HG02623 (cell line): ENCODE measurements around the gene C14orf132.
"Not testable (repeated sequence)": the region's sequence is repeated elsewhere in the genome, so short reads cannot be mapped to it uniquely, and the experiment has no call there.

Experiments
- ATAC-seq: cut with Tn5 transposase; IDR thresholded peaks from one replicate; pipeline ENCODE4 v1.9.1; 2021; ENCODE audit warnings: moderate library complexity; ENCODE audit not compliant: unreplicated experiment

Gene C14orf132

DNA sequence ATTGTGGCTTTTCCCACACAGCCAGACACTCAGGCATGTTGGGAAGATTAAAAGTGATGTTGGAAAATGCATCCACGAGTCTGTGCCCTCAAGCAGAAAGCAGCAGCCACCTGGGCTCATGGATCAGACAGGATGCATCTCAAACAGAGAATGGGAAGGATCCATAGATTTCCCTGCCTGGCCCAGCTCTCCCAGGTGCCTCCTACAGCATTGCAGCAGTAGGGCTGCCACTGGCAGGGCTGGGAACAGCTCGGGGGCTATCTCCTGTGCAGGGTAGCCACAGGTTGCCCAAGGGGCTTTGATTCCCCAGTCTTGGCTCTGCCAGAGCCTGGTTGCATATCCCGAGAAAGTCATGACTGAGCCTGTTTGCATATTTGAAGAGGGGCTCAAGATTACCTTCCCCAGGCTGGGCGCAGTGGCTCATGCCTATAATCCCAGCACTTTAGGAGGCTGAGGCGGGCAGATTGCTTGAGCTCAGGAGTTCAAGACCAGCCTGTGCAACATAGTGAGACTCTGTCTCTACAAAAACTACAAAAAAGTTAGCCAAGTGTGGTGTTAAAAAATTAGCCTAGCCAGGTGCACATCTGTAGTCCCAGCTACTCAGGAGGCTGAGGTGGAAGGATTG lies 19.5 kb downstream of the C14orf132 start:
- no peak for ATAC-seq

DNA sequence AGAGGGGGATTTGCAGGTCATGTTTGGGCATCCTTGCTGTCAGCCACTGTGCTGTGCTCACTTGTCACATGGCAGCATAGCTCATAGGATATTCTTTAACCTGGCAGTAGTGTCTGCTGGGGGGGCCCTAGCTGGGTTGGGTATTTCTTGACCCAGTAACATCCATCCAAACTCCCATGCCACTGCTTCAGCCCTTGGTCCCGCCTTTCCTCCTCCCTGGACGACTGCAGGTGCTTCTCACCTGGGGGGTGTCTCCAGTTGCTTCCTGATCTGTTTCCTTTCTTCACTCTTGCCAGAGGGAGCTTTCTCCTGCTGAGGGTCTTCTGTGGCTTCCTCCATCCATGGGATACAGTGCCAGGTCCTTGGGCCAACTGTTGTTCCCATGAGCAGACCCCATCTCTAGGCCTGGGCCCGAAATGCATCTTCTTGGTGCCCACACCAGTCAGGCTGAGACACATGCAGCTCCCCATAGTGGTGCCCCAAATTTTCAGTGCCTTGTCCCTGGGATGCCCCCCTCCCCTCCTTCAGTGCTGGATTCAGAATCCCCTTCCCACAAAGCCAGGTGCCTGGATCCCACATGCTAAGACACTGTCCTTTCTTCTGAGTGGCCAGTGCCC lies 20.5 kb downstream of the C14orf132 start:
- ATAC-seq = no peak

DNA sequence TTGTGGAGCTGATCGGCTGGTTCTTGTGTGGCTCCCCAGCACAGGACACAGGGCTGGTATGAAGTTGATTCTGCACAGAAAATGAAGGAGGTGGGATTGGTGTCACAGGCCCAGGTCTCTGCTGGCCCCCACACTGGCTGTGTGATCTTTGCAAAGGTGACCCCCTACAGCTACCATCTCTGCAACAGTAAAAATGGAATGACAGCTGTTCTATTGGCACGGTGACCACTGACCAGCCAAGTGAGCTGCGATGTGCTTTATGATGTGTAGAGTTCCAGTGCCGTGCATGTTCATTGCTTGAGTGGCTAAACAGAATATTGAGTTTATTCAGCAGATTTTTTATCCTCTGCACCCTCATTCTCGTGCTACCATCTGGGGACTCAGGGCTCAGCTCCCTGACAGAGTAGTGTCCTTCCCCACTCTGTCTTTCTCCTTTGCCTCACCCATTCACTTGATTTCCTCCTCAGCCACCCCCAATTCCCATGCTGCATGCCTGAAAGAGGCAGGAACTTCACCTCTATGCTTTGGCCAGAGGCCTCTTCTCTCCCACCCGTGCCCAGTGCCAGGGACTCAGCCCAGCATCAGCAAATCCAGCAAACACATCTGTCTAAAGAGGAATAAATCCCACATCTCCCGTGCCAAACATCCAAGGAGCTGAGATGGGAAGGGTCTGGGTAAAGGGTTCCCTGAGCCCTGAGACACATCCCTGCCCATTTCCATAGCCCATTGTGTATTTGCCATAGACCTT lies 21.2 kb downstream of the C14orf132 start:
- no peak for ATAC-seq

DNA sequence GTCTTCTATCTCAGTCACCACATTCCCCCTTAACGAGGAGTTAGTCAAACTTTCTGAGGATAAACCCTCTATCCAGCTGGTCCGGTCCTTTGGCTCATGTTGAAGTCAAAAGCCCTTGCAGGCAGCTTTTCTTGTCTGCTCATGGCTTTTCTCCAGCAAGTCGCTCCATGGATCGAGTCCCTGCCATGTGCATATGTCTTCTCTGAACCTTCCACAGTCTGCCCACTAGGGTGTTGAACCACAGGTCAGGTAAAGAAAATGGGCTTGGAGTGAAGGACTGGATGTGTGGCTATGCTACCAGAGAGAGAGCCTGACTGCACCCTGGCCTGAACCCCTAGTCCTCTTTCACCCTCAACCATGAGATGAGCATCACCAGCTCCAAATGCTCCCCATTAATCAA lies 22.8 kb downstream of the C14orf132 start:
- no peak for ATAC-seq

DNA sequence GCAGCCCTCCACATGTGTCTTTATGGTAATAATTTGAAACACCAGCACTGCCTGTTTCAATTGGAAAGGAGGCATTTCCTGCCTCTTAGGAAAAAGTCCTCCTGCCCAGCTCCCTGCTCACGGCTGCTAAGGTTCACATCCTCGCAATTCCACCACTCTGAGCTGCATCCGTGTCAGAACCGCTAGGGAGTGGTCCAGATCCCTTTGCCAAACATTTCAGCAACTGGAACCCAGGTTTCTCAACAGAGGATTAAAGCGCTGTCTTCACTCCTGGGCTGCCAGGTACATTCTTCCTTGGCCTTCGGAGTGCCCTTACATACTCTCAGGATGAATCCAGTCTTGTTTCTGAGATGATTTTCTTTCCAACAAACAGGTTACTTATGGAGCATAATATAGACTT lies 23.3 kb downstream of the C14orf132 start:
- no peak for ATAC-seq

DNA sequence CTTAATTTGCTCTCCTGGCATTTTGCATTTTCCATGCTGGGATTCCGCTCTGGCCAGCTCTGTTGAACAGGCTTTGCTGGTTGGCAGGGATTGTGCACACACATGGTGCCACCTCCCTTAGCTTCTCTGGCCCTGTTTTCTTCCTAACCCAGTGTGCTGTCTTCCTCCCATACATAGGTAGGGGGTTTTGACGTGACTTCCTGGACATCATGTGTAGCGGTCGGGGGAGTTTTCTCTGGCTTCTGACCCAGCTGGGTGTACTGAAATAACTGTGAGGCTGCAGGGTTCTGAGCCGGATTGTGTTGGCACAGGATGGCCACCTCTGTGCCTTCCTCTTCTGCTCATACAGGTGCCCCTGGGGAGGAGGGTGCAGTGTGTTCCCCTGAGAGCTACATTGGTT lies 25.7 kb downstream of the C14orf132 start:
- no peak for ATAC-seq

DNA sequence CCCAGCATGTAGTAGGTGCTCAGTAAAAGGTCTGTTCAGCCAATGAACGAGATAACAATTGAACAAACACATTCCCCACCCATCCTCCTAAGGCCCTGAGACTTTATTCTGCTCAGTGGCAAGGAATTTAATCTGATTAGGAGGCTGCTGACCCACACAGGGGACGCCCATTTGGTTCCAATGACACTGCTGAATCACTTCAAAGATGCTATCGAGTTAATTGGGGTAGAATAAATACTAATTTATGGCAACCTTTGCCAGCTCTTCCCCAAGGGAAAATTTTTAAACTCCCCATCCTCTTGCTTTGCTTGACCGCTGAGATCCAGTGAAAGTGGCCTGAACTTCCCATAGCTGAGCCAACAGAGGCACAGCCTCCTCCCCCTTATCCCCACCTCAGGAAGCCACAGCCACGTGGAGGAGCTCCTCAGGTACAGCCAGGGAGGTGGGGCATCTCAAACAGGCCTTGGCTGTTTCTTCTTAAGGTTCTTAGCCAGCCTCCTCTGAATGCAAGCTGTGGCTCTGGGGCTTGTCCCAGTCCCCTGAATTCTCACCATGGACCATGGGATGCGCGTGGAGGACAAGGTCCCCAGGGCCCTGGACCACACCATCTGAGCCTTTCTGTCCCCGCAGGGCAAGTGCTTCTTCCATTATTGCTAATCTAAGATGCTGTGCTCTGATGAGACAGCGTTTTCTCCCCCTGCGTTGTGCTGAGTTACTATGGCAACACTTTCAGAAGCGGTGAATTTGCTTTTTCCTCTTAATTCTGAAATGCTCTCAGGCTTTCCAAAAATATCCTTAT lies 26.7 kb downstream of the C14orf132 start:
- ATAC-seq = no peak

DNA sequence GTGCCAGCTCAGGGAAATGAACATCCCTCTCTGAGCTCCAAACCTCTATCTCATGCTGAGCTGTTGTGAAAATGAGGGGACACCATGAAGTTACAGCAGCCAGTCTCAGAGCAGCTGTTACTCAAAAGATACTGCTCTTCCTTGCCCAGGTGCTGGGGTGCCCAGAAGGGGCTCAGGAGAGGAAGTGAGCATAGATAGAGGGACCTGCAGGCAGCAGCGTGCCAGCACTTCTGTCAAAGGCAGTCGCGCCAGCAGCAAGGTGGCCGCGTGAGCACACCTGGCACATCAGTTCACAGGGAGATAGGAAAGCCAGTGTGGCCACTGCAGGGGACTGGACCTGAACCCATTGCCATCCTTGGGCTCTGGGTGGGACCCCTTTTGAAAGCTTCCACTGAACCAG lies 27.8 kb downstream of the C14orf132 start:
- ATAC-seq = no peak

DNA sequence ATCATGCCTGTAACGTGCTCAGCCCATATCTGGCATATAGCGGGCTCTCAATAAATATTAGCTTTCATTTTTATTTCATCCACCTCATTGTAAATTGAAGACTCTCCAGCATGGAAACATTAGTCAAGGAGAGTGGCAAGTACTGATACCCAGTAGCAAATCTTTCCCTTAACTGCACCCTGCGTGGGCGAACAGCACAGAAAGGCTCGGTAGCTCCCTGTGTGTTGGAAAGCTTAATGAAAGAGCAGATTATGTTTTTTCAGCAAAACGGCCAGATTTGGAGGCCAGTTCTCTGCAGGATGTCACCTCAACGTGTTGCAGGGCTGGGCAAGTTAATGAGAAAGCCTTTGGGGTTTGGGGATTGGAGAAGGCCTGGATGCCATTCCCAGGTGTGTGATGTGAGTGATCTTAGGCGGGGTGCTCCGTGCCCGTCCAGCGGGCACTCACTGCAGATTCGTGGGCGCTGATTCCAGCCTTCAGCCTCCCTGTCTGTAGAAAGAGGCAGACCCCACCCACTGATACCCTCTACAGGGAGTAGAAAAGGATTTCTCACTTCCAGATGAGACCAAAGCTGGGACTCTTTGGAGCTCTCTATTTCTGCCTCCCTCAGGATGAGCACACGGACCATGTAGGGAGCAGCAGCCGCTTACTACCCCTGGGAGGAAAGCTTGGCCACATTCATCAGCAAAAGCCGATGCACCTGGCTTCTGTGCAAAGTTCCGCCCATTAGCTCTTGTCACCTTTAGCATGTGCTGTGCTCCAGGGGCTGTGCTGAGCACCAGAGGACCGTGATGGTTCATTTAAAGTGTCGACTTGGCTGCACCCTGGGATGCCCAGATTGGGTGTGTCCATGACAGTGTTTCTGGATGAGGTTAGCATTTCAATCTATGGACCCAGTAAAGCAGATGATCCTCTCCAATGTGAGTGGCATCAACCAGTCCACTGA lies 29.1 kb downstream of the C14orf132 start:
- ATAC-seq = no peak

DNA sequence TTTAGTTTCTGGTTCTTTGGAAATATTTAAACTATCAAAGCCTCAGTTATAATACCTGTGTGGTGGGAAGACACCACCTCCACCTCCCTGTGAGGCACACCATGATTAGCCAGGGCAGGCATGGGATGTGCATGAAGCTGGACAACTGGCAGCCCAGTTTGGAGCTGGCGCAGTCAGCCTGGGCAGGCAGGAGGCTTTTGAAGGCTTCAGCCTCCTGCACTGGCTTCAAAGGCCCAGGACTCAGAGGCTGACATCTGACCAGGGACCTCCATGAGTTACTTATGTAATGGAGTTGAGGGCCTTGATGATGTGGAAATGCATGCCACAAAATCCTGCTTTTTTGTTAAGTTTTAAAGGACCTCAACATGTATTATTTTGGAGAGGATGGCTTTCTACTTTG lies 30.3 kb downstream of the C14orf132 start:
- ATAC-seq = no peak

DNA sequence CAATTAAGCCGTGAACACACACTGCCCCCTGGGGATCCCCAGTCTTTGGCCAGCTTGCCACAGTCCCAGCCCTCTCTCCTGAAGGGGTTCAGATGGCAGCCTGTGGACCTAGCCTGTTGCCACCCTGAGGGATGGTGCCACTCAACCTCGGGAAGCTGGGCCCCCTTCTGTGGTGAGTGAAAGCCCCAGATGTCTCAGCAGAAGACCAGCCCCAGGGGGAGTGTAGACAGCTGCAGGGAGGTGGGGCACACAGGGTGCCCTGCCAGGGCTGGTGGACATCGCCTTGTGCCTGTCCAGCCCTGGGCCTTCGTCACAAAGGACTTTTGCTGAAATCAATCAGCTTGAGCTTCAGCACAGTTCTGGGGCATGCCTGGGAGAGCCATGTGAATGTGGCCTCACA lies 32.4 kb downstream of the C14orf132 start:
- ATAC-seq = no peak

DNA sequence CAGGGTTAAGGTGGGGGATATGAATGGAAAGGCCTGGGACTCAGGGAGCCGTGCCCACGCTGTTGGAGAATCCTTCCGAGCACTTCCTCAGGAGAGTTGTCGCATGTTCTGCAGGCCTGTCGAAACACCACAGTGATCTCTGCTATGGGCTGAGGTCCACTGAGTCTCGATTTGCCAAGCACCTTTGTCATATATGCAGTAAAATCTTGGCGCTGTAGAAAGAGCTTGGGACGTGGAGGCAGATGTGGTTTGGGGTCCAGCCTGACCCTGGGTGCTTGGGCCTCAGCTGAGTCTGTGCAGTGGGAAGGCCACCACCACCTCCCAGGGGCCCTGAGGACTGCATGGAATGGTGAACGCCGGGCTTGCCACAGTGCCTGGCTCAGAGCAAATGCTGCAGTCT lies 32.9 kb downstream of the C14orf132 start:
- no peak for ATAC-seq

DNA sequence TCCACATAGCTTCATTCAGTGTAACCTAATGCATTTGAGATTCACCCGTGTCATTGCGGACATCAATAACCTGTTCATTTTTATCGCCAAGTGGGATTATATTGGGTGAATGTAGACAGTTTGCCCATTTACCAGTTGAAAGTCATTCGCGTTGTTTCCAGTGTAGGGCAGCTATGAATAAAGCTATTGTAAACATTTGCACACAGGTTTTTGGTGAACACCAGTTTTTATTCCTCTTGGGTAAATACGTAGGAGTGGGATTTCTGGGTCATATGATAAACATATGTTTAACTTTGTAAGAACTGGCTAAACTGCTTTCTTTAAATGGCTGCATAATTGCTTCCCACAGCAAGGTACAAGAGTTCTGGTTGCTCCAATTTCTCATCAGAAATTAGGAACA lies 33.6 kb downstream of the C14orf132 start:
- ATAC-seq = no peak

DNA sequence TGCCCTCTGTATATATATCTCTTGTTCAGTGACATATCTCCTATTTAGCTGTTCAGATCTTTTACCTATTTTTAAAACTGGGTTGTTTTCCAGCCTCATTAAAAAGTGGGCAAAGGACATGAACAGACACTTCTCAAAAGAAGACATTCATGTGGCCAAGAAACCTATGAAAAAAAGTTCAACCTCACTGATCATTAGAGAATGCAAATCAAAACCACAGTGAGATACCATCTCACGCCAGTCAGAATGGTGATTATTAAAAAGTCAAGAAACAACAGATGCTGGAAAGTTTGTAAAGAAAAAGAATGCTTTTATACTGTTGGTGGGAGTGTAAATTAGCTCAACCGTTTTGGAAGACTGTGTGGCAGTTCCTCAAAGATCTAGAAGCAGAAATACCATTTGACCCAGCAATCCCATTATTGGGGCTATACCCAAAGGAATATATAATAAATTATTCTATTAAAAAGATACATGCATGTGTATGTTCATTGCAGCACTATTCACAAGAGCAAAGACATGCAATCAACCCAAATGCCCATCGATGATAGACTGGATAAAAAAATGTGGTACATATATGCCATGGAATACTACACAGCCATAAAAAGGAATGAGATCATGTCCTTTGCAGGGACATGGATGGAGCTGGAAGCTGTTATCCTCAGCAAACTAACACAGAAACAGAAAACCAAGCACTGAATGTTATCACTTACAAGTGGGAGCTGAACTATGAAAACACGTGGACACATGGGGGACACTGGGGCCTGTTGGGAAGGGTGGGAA lies 34.3 kb downstream of the C14orf132 start:
- not testable (repeated sequence) for ATAC-seq

DNA sequence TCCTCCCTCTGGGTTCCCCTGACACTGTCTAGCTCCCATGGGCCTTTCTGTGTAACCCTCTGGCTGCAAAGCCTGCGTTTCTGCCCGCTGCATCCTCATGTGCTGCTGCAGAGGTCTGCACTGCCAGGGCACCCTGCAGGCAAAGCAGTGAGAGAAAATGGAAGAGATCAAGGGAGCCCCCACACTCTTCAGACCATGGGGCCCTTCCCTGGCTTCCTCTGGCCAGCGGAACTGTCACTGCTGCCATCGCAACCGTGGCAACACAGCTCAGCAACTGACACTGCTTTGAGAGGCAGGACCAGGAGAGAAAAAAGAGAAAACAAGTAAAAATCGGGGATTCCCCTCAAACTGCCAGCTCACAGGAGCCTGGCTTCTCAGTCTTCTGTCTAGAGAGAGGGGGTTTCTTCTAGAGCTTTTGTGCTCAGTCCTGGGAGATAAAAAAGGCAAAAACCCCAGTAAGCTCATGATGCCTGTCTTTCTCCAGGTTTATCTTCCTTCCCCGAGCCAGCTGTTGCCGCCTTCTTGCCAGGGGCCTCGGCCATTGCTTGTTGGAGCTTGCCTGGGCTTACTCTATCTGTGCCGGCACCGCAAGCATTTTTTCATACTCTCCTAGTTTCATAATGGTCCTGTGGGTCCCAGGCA lies 38.9 kb downstream of the C14orf132 start:
- ATAC-seq = no peak

DNA sequence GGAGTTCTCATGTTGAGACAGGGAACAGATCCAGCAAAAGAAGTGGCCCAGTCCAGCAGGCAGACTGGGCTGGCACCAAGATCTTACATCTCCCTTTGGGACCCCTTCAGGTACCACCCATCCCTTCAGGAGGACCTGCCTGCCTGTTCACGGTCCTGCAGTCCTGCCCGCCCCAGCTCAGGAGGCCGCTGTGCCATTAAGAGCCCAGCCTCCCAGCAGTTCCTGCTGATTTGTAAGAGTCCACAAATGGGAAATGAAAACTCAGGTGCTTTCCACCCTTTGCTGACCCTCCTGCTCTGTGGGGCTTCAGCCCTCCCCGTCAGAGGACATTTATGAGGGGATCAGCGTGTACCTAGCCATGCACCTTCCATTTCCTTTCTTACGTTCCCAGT lies 39.5 kb downstream of the C14orf132 start:
- no peak for ATAC-seq

DNA sequence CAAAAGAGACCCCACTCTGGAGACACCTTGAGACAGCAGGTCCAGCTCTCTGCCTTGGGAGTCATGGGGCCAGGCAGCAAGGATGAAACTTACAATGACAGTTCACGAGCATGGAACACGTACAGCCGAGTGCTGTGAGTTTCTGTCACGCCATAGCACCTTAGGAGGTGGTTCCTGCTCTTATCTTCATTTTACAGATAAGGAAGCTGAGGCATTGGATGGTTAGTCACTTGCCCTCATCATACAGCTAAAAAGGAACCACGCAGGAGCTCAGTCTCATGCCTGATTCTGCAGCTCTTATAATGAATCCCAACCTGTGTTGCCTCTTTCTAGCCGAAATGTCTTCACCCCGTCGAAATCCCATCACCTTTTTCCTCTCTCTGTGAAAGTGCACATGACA lies 39.9 kb downstream of the C14orf132 start:
- no peak for ATAC-seq

DNA sequence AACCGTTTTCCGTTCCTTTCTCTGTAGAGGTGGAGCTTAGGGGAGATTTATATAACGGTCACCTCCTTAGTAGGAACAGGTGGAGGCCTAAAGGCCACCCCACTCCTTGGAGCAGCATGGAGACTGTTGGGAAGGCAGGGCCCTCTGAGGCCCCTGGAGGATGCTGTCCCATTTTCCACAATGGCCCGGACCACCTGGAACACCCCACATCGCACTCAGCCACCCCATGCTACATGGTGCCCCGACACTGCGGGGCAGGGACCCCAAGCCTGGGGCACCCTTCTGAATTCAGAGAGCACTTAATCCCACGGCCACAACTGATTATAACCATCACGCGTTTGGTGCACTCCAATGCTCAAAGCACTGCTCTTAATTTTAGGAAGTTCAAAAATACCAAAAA lies 41.4 kb downstream of the C14orf132 start:
- no peak for ATAC-seq

DNA sequence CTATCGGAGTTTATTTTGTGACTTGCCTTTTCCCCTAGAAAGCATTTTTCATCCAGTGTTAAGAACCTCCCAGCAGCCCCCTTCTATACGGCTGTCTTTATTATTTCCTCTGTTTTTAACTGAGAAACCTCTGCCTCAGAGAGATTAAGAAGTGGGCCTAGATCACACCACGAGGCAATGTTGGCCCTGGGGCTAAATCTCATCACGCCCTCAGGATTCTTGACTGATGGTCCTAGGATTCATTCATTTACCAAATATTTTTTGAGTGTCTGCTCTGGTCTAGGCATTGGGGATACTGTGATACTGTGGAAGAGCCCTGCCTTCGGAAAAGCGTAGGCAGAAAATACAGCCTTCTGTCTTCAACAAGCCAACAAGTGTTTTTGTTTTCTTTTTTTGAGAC lies 42.1 kb downstream of the C14orf132 start:
- ATAC-seq = no peak
